ENCODE data around the gene IGF2BP3.
"Not testable (repeated sequence)": the region's sequence is repeated elsewhere in the genome, so short reads cannot be mapped to it uniquely, and the experiment has no call there.

The IGF2BP3 gene

DNA sequence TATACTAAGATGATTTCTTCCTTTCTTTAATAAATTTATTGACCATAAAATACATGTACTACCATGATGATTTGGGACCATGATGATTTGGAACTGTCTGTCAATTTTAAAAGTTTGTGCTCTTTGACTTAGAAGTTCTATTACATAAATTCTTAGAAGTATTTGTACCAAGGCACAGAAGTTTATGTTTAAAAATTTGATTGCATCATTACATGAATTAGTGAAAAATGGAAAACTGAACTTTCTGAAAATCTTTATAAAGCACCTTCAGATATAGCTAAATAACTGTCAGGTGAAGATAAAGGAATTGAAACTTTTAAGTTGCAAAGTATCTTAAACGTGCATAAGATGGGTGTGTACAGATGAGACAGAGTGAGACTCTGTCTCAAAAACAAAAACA is 139.2 kb downstream of the IGF2BP3 start:
- Histone ChIP-seq H3K4me1 (no peaks in the 10 kb centered on the region), H3K36me3 (no peaks in the 10 kb centered on the region), H3K27me3 (no peaks in the 10 kb centered on the region), H3K4me3 (no peak overlapping the region), H3K9ac (no peak overlapping the region), H3K27ac (no peak overlapping the region), H3K4me2 (no peak overlapping the region), H4K20me1 (no peaks in the 10 kb centered on the region), H3K9me3 (peaks cover 4% of the 10 kb centered on the region; the same call in 1 of the 2 replicates)
- no peak for TF ChIP-seq Cebpa-rat (IDR thresholded peaks at IDR 0.05)

DNA sequence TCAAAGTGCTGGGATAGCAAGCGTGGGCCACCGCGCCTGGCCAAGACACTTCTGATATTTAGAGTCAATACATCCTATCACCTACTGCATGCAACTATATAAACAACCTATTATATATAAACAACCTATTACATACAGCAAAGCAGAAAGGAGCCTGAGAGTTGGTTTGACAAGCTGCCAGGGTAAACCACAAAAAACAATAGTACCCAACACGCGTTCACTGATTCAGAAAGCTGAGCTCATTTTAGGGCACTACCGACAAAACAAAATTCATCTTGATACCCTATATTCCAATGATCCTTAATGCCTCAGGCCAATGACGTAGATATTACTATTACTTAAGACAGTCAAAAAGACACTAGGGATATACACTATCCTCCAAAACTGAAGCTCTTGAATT is 154.9 kb downstream of the IGF2BP3 start:
- no peak overlapping the region for H3K4me2 ChIP-seq
- peaks cover 8% of the 10 kb centered on the region; the same call in 1 of the 2 replicates for H3K4me1 ChIP-seq
- no peak for TF ChIP-seq Cebpa-rat (IDR thresholded peaks at IDR 0.05)
- H3K9me3 ChIP-seq: no peaks in the 10 kb centered on the region
- H3K36me3 ChIP-seq: peaks cover 6% of the 10 kb centered on the region; the same call in 1 of the 2 replicates
- no peak overlapping the region for H3K4me3 ChIP-seq
- no peaks in the 10 kb centered on the region for H4K20me1 ChIP-seq
- no peak overlapping the region for H3K9ac ChIP-seq
- H3K27ac ChIP-seq: no peak overlapping the region
- no peaks in the 10 kb centered on the region for H3K27me3 ChIP-seq

DNA sequence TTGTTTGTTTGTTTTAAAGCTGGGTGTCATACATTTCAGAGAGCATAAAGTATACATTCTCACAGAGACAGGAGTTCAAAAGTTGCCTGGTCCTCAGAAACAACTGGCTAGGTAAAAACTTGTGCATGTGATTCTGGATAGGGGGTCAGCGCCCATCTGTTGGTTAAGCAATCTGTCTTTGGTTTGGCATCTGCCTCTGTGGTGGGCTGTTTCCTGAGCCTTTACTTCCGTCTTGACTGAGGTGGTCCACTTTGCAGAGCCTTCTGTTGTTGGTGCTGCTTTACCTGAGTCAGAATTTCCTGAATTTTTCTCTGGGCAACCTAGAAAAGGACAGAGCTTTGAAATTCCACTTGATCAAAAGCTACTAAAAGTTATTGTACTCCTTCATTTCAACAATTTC is 158.2 kb downstream of the IGF2BP3 start:
- H3K4me3 ChIP-seq, H3K4me1 ChIP-seq, H3K9me3 ChIP-seq, H3K27me3 ChIP-seq, H3K9ac ChIP-seq, H3K27ac ChIP-seq, H3K4me2 ChIP-seq: not testable (repeated sequence)
- Histone ChIP-seq H3K36me3 (peaks cover 39% of the 10 kb centered on the region), H4K20me1 (peaks cover 16% of the 10 kb centered on the region; the same call in 1 of the 2 replicates)

DNA sequence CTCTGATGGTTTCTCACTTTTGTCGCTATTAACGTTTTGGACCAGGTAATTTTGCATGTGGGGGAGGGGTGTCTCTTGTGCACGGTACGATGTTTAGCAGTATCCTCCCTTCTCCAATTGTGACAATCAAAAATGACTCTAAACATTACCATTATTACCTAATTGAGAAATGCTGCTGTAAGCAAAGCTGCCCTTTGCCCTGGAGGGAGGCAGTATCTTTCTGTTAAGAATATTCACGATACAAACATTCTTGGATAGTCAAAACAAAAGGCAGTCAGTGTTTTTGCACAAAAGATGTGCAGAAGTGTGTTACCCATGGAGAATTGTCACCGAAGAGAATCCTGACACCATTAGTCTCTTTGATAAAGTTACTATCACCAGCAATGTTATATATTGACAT is 161.5 kb downstream of the IGF2BP3 start:
- peaks cover 6% of the 10 kb centered on the region for H3K4me1 ChIP-seq
- no peak overlapping the region for H3K9ac ChIP-seq
- H3K27me3 ChIP-seq: no peaks in the 10 kb centered on the region
- H3K27ac ChIP-seq: no peak overlapping the region
- H3K36me3 ChIP-seq: peaks cover 65% of the 10 kb centered on the region
- peaks cover 45% of the 10 kb centered on the region; the same call in 1 of the 2 replicates for H4K20me1 ChIP-seq
- H3K4me3 ChIP-seq: no peak overlapping the region
- TF ChIP-seq Cebpa-rat (IDR thresholded peaks at IDR 0.05): no peak
- H3K9me3 ChIP-seq: no peaks in the 10 kb centered on the region; the same call in 1 of the 2 replicates
- no peak overlapping the region for H3K4me2 ChIP-seq

DNA sequence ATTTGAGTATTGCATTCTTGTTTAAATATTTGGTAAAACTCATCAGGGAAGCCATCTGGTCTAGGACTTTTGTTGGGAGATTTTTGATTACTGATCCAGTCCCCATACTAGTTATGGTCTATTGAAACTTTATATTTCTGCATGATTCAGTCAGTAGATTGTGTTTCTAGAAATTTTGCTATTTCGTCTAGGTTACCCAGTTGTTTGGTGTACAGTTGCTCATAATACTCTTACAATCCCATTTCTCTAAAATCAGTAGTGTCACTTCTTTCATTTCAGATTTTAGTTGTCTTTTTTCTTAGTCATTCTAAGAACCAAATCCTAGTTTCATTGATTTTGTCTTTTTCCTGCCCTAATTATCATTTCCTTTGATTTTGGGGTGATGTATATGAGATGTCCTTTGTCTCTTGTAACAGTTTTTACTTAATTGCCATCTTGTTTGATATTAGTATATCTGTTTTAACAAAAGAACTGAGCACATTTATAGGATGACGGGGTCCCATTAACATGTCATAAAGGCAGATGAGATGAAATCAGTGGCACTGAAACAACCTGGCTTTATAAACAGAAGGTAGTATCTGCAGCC is 163.3 kb downstream of the IGF2BP3 start:
- Histone ChIP-seq H3K4me2 (no peak overlapping the region), H3K27ac (no peak overlapping the region), H3K9ac (no peak overlapping the region), H3K9me3 (no peaks in the 10 kb centered on the region; the same call in 1 of the 2 replicates), H3K27me3 (no peaks in the 10 kb centered on the region), H3K4me1 (peaks cover 13% of the 10 kb centered on the region), H3K36me3 (peaks cover 82% of the 10 kb centered on the region), H4K20me1 (peaks cover 61% of the 10 kb centered on the region), H3K4me3 (no peak overlapping the region)
- no peak for TF ChIP-seq Cebpa-rat (IDR thresholded peaks at IDR 0.05)

DNA sequence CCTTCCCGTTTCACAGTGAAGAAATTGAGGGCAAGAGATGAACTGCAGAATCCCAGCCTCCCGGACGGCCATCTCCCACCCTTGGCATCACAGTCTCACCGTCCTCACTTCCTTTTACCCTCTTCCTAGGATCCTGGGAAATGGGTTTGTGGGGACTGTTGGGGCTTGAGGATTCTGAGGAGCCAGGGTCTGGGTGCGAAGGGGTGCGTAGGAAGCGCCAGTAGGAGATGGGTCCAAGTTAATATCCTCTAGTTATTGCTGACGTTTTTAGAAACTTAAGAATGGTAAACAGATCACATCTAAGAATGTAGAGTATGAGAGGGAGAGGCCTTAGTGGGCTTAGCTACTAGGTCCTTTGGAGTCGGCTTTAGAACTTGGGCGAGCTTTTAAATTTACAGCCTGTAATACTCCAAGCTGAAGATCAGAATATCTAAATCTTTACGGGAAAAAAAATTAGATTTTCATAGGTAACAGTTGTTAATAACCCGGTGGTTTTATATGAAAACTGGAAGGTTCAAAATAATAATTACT is 170.5 kb downstream of the IGF2BP3 start:
- Histone ChIP-seq H4K20me1 (peaks cover 43% of the 10 kb centered on the region), H3K27me3 (no peaks in the 10 kb centered on the region), H3K4me2 (peak overlapping the region; percentile 84), H3K27ac (peak overlapping the region; percentile 80), H3K4me3 (peak overlapping the region; percentile 88), H3K9ac (peak overlapping the region; percentile 85), H3K9me3 (no peaks in the 10 kb centered on the region), H3K4me1 (peaks cover 30% of the 10 kb centered on the region), H3K36me3 (peaks cover 44% of the 10 kb centered on the region)
- no peak for TF ChIP-seq Cebpa-rat (IDR thresholded peaks at IDR 0.05)

DNA sequence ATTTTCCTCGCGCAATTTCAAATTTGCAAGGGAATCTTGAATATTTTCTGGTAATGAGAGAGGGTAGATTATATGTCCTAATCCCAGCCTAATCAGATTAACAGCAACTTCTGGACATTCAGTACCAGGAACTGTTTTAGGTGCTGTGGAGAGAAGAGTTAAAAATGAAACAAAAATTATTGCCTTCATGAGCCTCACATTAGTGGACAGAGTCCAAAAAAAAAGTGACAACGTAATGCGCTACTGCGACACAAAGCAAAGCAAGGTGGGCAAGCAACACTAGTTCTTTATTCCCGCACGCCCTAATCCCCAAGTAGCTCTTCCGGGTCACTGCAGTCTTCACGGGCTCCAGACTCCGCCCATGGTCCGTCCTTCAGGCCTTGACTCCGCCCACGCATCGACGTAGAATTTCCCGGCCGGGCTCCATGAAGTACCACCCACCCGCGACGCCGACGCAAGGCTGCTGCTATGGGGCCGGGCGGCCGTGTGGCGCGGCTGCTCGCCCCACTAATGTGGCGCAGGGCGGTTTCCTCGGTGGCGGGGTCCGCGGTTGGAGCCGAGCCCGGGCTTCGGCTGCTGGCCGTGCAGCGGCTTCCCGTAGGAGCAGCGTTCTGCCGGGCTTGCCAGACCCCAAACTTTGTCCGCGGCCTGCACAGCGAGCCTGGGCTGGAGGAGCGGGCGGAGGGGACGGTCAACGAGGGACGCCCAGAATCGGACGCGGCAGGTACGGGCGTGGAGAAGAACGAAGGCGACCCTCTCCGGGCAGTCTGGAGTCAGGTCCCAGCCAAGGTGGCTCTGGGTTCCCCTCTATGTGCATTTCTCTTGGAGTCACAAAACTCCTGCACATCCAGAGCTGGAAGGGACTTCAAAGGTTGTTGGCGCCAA is 171.2 kb downstream of the IGF2BP3 start, which contains the start of gene MALSU1:
Gene MALSU1 (plus strand): TSS at position 455 of the 885 bp plus-strand sequence. CDS start 14 bp downstream, at position 469.
- Histone ChIP-seq H3K27me3 (no peaks in the 10 kb centered on the region), H3K36me3 (peaks cover 37% of the 10 kb centered on the region), H3K4me3 (peak within 1 kb of the TSS; percentile 88), H3K4me1 (peaks cover 28% of the 10 kb centered on the region), H3K9me3 (no peaks in the 10 kb centered on the region), H3K4me2 (peak within 1 kb of the TSS; percentile 84), H3K27ac (peak within 1 kb of the TSS; percentile 80), H3K9ac (peak within 1 kb of the TSS; percentile 85), H4K20me1 (peaks cover 38% of the 10 kb centered on the region)
- TF ChIP-seq Cebpa-rat (IDR thresholded peaks at IDR 0.05): no peak

DNA sequence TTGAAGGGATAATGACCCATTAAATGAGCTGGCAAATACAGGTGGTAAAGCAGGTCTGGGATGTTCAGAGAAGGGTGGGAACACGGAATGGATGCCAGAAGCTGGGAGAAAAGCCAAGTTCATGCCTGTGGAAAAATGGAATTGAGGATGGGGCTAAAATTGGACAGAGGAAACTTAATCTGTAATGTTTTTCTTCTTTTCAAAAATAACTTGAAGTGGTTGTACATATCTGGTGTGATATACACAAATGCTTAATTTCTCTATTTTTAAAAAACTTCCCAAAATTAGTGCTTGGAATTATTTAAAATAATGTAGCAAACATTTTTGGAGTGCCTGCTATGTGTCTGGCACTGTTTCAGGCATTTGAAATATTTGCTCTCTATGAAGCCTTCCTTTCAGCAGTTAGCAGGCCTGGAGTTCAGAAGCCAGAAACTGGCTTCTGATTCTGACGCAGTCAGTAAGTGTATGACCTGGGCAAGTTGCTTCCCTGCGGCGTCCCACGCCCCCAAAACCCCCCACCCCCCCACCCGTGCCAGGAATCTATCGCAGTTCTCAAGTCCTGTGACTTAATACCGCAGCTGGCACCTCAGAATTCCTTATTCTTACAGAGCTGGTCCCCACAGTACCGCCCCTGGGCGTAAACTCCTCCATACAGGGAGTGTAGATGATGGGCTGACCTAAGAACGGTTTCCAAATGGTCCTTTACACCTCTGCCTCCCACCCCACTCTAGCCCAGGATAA is 172.0 kb downstream of the IGF2BP3 start:
- peak overlapping the region; percentile 88 for H3K4me3 ChIP-seq
- no peak for TF ChIP-seq Cebpa-rat (IDR thresholded peaks at IDR 0.05)
- peaks cover 28% of the 10 kb centered on the region for H3K4me1 ChIP-seq
- peak overlapping the region; percentile 80 for H3K27ac ChIP-seq
- 0 out of 2 replicates have a peak overlapping the region, but pooled peaks have one; percentile 85 for H3K9ac ChIP-seq
- no peaks in the 10 kb centered on the region for H3K27me3 ChIP-seq
- peaks cover 29% of the 10 kb centered on the region for H3K36me3 ChIP-seq
- peaks cover 30% of the 10 kb centered on the region for H4K20me1 ChIP-seq
- H3K9me3 ChIP-seq: no peaks in the 10 kb centered on the region
- peak overlapping the region; percentile 84 for H3K4me2 ChIP-seq

DNA sequence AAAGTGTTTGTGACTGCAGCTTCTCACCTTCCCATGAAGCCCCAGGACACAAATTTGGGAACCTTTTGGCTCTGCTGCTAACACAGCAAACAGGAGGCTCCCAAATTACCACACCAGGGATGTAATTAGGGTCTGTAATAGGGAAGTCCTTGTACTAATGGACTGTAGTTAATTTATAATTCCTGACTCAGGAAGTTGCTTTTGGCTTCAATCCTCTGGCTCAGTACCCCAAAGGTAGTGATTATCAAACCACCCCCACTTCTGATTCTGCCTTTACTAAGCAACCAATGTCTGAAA is 174.9 kb downstream of the IGF2BP3 start:
- H3K27ac ChIP-seq: no peak overlapping the region
- H3K4me3 ChIP-seq: no peak overlapping the region
- no peaks in the 10 kb centered on the region for H3K27me3 ChIP-seq
- no peak overlapping the region for H3K9ac ChIP-seq
- no peaks in the 10 kb centered on the region for H3K9me3 ChIP-seq
- H3K4me1 ChIP-seq: peaks cover 13% of the 10 kb centered on the region
- no peaks in the 10 kb centered on the region for H3K36me3 ChIP-seq
- peaks cover 9% of the 10 kb centered on the region for H4K20me1 ChIP-seq
- no peak for TF ChIP-seq Cebpa-rat (IDR thresholded peaks at IDR 0.05)
- H3K4me2 ChIP-seq: no peak overlapping the region
